Measurements from ENCODE around the gene PLCB4. TPM values are rescaled to one million over a fixed set of nuclear protein-coding genes. Genes with fewer than 3 reads are reported as not detected.

Gene PLCB4
- total RNA-seq, 1 experiment from 2014 or later: 10.1 TPM

DNA sequence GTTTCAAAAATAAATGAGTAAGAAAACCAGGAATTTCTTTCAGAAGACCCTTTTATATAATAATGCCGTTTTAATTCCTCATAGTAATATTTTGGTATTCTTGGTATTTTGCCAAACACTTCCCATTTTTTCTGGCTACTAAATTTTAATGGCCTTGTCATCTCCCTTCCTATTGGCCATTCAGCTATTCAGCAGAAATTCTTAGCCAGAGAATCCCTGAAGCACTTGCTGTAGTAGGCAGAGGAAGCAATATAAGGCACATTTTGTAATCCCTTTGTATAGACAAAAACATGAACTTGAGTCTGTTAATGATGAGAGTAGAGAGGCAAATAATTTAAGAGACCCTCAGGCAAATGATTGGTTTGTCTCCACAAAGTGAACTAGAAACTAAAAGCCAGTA, 327.1 kb downstream of the PLCB4 start:
- no peaks in the 10 kb centered on the region for H3K9me3 Mint-ChIP-seq
- H3K4me3 Mint-ChIP-seq: no peak overlapping the region
- Histone ChIP-seq H3K4ac (ENCODE audit: low read depth, low read length) (no peak overlapping the region), H4K20me1 (ENCODE audit: control insufficient read depth, insufficient read depth, insufficient read length) (no peaks in the 10 kb centered on the region), H2BK5ac (ENCODE audit: insufficient read length, low read length) (no peak overlapping the region), H2AFZ (ENCODE audit: low read length) (no peak overlapping the region), H3K27me3 (ENCODE audit: insufficient read depth, low read length) (no peaks in the 10 kb centered on the region), H3K27ac (ENCODE audit: insufficient read length, low read depth, low read length) (no peak overlapping the region), H3K18ac (ENCODE audit: insufficient read length, low read depth, low read length) (no peak overlapping the region), H4K91ac (ENCODE audit: insufficient read length, low read depth, low read length) (no peak overlapping the region), H3K23ac (ENCODE audit: insufficient read length, low read depth, low read length) (no peak overlapping the region), H3K4me1 (ENCODE audit: insufficient read depth, low read length) (no peaks in the 10 kb centered on the region; the same call in 1 of the 2 replicates), H3K14ac (ENCODE audit: insufficient read depth, low read length) (no peak overlapping the region), H3K23me2 (ENCODE audit: insufficient read length, low read depth, low read length, poor library complexity, severe bottlenecking) (no peaks in the 10 kb centered on the region), H3K56ac (ENCODE audit: insufficient read length, low read depth, low read length) (no peak overlapping the region), H2BK12ac (ENCODE audit: insufficient read length, low read depth, low read length) (no peak overlapping the region), H2BK15ac (ENCODE audit: low read depth, low read length) (no peak overlapping the region), H4K8ac (replicated peaks; ENCODE audit: insufficient read length, low read depth, low read length) (no peak overlapping the region), H3T11ph (ENCODE audit: low read length) (no peak overlapping the region), H3K79me1 (ENCODE audit: insufficient read depth, low read depth, low read length, poor library complexity, severe bottlenecking) (no peaks in the 10 kb centered on the region), H3K79me2 (ENCODE audit: insufficient read depth, low read length) (no peaks in the 10 kb centered on the region), H2BK20ac (ENCODE audit: low read depth, low read length, poor library complexity, severe bottlenecking) (no peak overlapping the region), H3K9me3 (ENCODE audit: control insufficient read depth, low read depth, low read length) (no peaks in the 10 kb centered on the region), H3K4me2 (ENCODE audit: insufficient read depth, insufficient read length, low read length) (no peak overlapping the region), H4K5ac (ENCODE audit: insufficient read length, low read depth, low read length) (no peak overlapping the region), H3K9ac (ENCODE audit: extremely low read depth, insufficient read length, low read length) (no peak overlapping the region), H2AK5ac (ENCODE audit: insufficient read length, low read length) (no peak overlapping the region), H2BK120ac (ENCODE audit: low read depth, low read length, poor library complexity, severe bottlenecking) (no peak overlapping the region)
- no peak for DNase-seq
- H3K27ac Mint-ChIP-seq: no peak overlapping the region
- peaks cover 15 to 20% of the 10 kb centered on the region in 2 experiments for H3K4me1 Mint-ChIP-seq
- WGBS (ENCODE audit: extremely low coverage, insufficient read length, low lambda C conversion rate): no CpG with 5 or more reads among the region's 1 CpG
- TF ChIP-seq, protein P1, sequence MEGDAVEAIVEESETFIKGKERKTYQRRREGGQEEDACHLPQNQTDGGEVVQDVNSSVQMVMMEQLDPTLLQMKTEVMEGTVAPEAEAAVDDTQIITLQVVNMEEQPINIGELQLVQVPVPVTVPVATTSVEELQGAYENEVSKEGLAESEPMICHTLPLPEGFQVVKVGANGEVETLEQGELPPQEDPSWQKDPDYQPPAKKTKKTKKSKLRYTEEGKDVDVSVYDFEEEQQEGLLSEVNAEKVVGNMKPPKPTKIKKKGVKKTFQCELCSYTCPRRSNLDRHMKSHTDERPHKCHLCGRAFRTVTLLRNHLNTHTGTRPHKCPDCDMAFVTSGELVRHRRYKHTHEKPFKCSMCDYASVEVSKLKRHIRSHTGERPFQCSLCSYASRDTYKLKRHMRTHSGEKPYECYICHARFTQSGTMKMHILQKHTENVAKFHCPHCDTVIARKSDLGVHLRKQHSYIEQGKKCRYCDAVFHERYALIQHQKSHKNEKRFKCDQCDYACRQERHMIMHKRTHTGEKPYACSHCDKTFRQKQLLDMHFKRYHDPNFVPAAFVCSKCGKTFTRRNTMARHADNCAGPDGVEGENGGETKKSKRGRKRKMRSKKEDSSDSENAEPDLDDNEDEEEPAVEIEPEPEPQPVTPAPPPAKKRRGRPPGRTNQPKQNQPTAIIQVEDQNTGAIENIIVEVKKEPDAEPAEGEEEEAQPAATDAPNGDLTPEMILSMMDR (conservative IDR thresholded peaks at IDR 0.05): no peak
- H3K36me3 Mint-ChIP-seq (ENCODE audit: insufficient read depth in 1 of 3, low read depth in 3 of 3): peaks cover 0 to 6% (median 0%) of the 10 kb centered on the region in 3 experiments; a peak in 1 of 7 replicates
- no peaks in the 10 kb centered on the region for H3K27me3 Mint-ChIP-seq (ENCODE audit: low read depth)
